DOHH2 (cell line): ENCODE data around the gene ZDHHC1.

Source experiments
- EZH2phosphoT487 ChIP-seq: fragments of 200-600 bp; sonication (generic); IDR thresholded peaks from 2 replicates; pipeline ENCODE4 v1.6.1; 2017; ENCODE audit warnings: borderline replicate concordance, mild to moderate bottlenecking, antibody characterized with exemption, low read length, moderate library complexity, mixed read lengths
- TF ChIP-seq, protein P1 (sequence below): fragments of 200-600 bp; sonication (generic); IDR thresholded peaks from one replicate; pipeline ENCODE4 v1.5.1; 2014; ENCODE audit warnings: antibody characterized with exemption, mild to moderate bottlenecking, low read depth, low read length; ENCODE audit not compliant: poor library complexity, severe bottlenecking

DNA sequence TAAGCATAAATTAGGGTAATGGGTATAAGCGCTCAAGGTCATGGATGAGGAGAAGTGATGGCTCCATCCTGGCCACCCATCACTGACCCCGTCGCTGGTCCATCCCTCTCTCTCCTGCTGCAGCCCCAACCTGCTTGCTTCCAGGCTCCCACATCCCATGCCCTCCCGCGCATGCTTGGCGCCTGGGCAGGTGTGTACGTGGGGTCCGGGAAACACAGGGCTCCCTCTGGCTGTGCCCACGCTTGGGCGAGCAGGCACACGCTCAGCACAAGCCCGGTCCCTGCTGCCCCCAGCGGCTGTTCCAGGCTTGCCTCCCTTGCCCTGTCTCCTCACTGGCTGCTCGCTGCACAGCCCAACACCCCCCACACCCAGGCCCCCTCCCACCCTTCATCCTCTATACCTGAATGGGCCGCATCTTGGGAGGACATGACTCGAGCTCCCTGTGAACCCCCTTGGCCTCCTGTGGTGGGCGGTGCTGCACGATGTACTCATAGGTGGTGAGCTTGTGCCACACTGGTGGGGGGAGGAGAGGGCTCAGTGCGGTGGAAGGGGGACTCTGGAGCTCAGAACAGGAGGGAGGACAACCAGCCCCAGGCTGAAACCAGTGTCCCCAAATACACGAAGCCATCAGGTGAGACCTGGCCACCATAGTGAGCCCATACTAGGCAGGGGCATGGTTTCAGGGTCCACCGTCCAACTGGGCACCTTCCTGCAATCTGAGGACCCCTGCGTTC lies 18.3 kb downstream of the ZDHHC1 start:
- TF ChIP-seq, protein P1, sequence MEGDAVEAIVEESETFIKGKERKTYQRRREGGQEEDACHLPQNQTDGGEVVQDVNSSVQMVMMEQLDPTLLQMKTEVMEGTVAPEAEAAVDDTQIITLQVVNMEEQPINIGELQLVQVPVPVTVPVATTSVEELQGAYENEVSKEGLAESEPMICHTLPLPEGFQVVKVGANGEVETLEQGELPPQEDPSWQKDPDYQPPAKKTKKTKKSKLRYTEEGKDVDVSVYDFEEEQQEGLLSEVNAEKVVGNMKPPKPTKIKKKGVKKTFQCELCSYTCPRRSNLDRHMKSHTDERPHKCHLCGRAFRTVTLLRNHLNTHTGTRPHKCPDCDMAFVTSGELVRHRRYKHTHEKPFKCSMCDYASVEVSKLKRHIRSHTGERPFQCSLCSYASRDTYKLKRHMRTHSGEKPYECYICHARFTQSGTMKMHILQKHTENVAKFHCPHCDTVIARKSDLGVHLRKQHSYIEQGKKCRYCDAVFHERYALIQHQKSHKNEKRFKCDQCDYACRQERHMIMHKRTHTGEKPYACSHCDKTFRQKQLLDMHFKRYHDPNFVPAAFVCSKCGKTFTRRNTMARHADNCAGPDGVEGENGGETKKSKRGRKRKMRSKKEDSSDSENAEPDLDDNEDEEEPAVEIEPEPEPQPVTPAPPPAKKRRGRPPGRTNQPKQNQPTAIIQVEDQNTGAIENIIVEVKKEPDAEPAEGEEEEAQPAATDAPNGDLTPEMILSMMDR, result peak; percentile 25
- no peak for TF ChIP-seq EZH2phosphoT487
